AG09309 (cell line): ENCODE results near the gene FAM120AOS.

Source experiments
- DNase-seq: peaks from one replicate; pipeline ENCODE4 v3.0.0-alpha.2; 2010; ENCODE audit warnings: low read depth
- H3K4me3 ChIP-seq: 2 replicates; pipeline ENCODE4 v1.5.1; 2011; ENCODE audit warnings: mild to moderate bottlenecking, low read depth, low read length, moderate library complexity; ENCODE audit not compliant: control insufficient read depth
- CTCF ChIP-seq: IDR thresholded peaks from 2 replicates; pipeline ENCODE4 v1.5.1; 2011; ENCODE audit warnings: mild to moderate bottlenecking, low read depth, low read length, inconsistent platforms; ENCODE audit not compliant: insufficient read depth, control insufficient read depth; ENCODE audit errors: missing control alignments

Gene FAM120AOS

GRCh38 chr9:93436655-93437407 lies 16.6 kb downstream of the FAM120AOS start:
- H3K4me3 ChIP-seq: no peak overlapping the region
- no peak for DNase-seq
- no peak for TF ChIP-seq CTCF

- no peak for TF ChIP-seq CTCF
- DNase-seq: no peak
- H3K4me3 ChIP-seq: no peak overlapping the region
Measured at GRCh38 chr9:93436218-93436617, 17.2 kb downstream of the FAM120AOS start.

- TF ChIP-seq CTCF: no peak
- no peak for DNase-seq
- H3K4me3 ChIP-seq: no peak overlapping the region
Measured at GRCh38 chr9:93435386-93435785, 18.0 kb downstream of the FAM120AOS start.

- TF ChIP-seq CTCF: no peak
- DNase-seq: no peak
Measured at GRCh38 chr9:93434056-93434455, 19.3 kb downstream of the FAM120AOS start.

GRCh38 chr9:93432964-93433363 lies 20.4 kb downstream of the FAM120AOS start:
- no peak for DNase-seq
- no peak overlapping the region for H3K4me3 ChIP-seq
- TF ChIP-seq CTCF: no peak

More at GRCh38 chr9:93434056-93434455, 19.3 kb downstream of the FAM120AOS start:
- no peak overlapping the region for H3K4me3 ChIP-seq

GRCh38 chr9:93431539-93432105 lies 21.8 kb downstream of the FAM120AOS start:
- no peak for TF ChIP-seq CTCF
- H3K4me3 ChIP-seq: no peak overlapping the region
- DNase-seq: no peak
